BLaER1 (cell line): Measurements from ENCODE around the gene ELF5.
A peak's percentile ranks its signal among the peaks of the same experiment; 100 is the strongest.

ENCODE experiments used
- H3K27ac ChIP-seq: shearing (Covaris generic); formaldehyde crosslinking; 2 replicates; pipeline ENCODE4 v1.8.1; 2022
- H3K27me3 ChIP-seq: shearing (Covaris generic); formaldehyde crosslinking; 2 replicates; pipeline ENCODE4 v1.8.1; 2022
- H3K36me3 ChIP-seq: shearing (Covaris generic); formaldehyde crosslinking; 2 replicates; pipeline ENCODE4 v1.8.1; 2022
- H3K4me1 ChIP-seq: shearing (Covaris generic); formaldehyde crosslinking; 2 replicates; pipeline ENCODE4 v1.8.1; 2022
- H3K4me2 ChIP-seq: shearing (Covaris generic); formaldehyde crosslinking; 2 replicates; pipeline ENCODE4 v1.8.1; 2022
- H3K4me3 ChIP-seq: shearing (Covaris generic); formaldehyde crosslinking; 2 replicates; pipeline ENCODE4 v1.8.1; 2022
- H3K9ac ChIP-seq: shearing (Covaris generic); formaldehyde crosslinking; 2 replicates; pipeline ENCODE4 v1.8.1; 2022
- H3K9me3 ChIP-seq: shearing (Covaris generic); formaldehyde crosslinking; 2 replicates; pipeline ENCODE4 v1.8.1; 2022
- H4K20me1 ChIP-seq: shearing (Covaris generic); formaldehyde crosslinking; 2 replicates; pipeline ENCODE4 v1.8.1; 2022
- Cebpa-rat ChIP-seq: shearing (Covaris generic); IDR thresholded peaks from 2 replicates; pipeline ENCODE4 v1.8.1; 2022

Gene ELF5

DNA sequence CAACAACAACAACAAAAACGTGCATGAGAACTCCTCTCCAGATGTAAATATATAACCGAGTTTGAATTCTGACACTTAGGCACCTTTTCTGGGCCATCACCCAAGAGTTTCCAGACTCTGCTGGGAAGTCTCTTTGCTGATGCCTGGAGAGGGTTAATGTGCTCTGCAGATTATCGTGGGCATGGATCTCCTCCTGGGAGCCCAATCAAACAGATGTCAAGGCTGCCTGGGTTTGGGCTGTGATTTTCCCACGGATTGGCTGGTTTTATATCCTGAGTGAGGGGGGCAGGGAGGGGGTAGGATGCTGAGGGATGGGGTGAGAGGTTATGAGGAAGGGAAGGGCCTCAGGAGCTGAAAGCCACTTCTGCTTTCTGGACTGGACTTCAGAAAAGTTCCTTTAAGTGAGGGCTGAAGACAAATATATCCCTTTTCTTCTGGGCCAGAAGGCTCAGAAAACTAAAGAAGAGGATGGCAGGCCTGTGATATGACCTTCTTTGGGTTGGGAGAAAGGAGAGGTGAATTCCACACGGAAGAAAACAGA lies 4.2 kb downstream of the ELF5 start:
- Histone ChIP-seq H3K4me3 (no peak overlapping the region), H3K36me3 (no peaks in the 10 kb centered on the region), H3K9me3 (no peaks in the 10 kb centered on the region), H3K4me1 (peaks cover under 1% of the 10 kb centered on the region), H4K20me1 (no peaks in the 10 kb centered on the region), H3K27ac (no peak overlapping the region), H3K27me3 (no peaks in the 10 kb centered on the region), H3K4me2 (no peak overlapping the region), H3K9ac (no peak overlapping the region)
- no peak for TF ChIP-seq Cebpa-rat

DNA sequence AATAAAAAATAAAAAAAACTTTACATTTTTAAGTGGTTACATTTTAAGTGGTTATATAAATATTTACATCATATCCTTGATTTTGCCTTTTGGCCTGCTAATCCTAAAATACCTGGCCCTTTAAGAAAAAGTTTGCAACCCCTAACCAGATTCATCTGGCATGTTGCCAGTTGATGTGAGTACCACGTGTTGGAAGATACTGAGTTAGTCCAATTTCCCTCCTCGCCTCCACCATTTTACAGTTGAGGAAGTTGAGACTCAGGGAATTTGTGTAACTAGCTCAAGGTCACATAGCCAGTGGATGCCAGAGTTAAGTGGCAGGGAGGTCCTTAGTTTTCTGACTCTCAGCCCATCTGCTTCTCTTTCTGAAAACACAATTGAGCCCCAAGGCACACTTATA lies 5.1 kb downstream of the ELF5 start:
- H3K27ac ChIP-seq: no peak overlapping the region
- no peaks in the 10 kb centered on the region for H3K27me3 ChIP-seq
- no peaks in the 10 kb centered on the region for H4K20me1 ChIP-seq
- no peaks in the 10 kb centered on the region for H3K9me3 ChIP-seq
- no peak overlapping the region for H3K9ac ChIP-seq
- no peak for TF ChIP-seq Cebpa-rat
- H3K4me2 ChIP-seq: no peak overlapping the region
- H3K4me3 ChIP-seq: no peak overlapping the region
- H3K4me1 ChIP-seq: no peaks in the 10 kb centered on the region
- H3K36me3 ChIP-seq: no peaks in the 10 kb centered on the region

DNA sequence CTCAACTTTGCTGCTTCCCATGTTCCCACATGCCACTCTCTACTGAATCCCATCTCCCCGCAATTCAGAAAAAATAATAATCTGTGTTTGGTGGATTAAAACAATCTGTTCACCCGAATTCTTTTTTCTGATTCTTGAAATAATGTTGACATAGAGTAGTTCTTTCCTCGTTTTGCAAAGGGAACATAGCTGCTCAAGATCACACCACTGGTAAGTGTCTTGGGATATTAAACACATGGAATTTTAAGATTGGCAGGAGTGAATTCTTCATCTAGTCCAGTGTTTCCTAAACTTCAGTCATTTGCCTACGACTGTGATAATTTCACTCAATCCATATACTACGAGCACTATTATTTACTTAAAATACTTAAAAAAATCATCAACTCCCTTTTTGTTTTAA lies 6.0 kb downstream of the ELF5 start:
- no peaks in the 10 kb centered on the region for H3K4me1 ChIP-seq
- H4K20me1 ChIP-seq: no peaks in the 10 kb centered on the region
- H3K9me3 ChIP-seq: no peaks in the 10 kb centered on the region
- H3K9ac ChIP-seq: no peak overlapping the region
- no peaks in the 10 kb centered on the region for H3K36me3 ChIP-seq
- H3K27me3 ChIP-seq: no peaks in the 10 kb centered on the region
- no peak overlapping the region for H3K4me2 ChIP-seq
- H3K4me3 ChIP-seq: no peak overlapping the region
- TF ChIP-seq Cebpa-rat: no peak
- no peak overlapping the region for H3K27ac ChIP-seq

DNA sequence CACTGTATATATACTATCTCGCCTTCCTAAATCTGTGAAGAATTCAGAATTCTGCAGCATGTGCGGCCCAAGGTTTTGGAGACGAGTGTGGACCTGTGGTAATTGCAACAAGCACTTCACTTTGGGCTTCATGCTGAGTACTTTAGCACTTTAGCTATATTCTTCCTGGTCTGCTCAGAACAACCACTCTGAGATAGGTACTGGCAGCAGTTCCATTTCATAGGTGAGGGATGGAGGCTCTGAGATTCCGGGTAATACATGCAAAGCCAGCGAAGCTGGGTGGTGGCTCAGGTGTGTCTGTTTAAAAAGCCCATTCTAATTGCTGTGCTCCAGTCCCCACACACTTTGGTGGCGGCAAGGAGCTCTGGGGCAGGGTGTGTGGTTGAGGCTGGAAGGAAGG lies 6.4 kb downstream of the ELF5 start:
- no peak overlapping the region for H3K4me3 ChIP-seq
- H3K27me3 ChIP-seq: no peaks in the 10 kb centered on the region
- H3K9ac ChIP-seq: no peak overlapping the region
- no peaks in the 10 kb centered on the region for H3K36me3 ChIP-seq
- H4K20me1 ChIP-seq: no peaks in the 10 kb centered on the region
- no peak for TF ChIP-seq Cebpa-rat
- peaks cover 1% of the 10 kb centered on the region for H3K4me1 ChIP-seq
- H3K4me2 ChIP-seq: no peak overlapping the region
- H3K27ac ChIP-seq: no peak overlapping the region
- no peaks in the 10 kb centered on the region for H3K9me3 ChIP-seq

DNA sequence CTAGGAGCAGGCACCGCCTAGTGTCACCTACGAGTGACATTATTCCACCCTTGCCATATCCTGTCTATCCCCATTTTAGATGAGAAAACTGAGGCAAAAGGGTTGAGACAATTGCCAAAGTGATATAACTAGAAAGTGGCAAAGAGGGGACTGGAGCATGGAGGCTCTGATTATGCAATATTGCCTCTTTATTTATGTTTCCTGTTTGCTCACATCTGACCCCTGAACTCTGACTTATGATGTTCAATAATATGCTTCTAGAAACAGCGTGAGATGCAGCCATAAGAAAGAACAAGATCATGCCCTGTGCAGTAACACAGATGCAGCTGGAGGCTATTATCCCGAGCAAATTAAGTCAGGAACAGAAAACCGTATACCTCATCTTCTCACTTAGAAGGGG lies 7.7 kb downstream of the ELF5 start:
- Histone ChIP-seq H3K4me2 (no peak overlapping the region), H3K9me3 (no peaks in the 10 kb centered on the region)
- TF ChIP-seq Cebpa-rat: no peak

DNA sequence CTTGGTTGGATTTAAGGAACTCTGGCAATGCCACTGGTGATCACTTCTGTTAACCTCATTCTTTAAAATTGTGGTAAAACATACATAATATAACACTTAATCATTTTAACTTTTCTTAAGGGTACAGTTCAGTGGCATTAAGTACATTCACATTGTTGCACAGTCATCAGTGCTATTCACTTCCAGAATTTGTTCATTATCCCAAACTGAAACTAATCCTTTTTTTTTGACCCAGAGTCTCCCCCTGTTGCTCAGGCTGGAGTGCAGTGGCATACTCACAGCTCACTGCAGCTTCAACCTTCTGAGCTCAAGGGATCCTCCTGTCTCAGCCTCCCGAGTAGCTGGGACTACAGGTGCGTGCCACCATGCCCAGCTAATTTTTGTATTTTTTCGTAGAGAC lies 10.6 kb downstream of the ELF5 start:
- H3K36me3 ChIP-seq: no peaks in the 10 kb centered on the region
- no peak overlapping the region for H3K9ac ChIP-seq
- H3K4me1 ChIP-seq: peaks cover 13% of the 10 kb centered on the region
- no peak overlapping the region for H3K4me3 ChIP-seq
- no peak overlapping the region for H3K4me2 ChIP-seq
- H3K9me3 ChIP-seq: no peaks in the 10 kb centered on the region
- no peak for TF ChIP-seq Cebpa-rat
- H3K27ac ChIP-seq: no peak overlapping the region
- H3K27me3 ChIP-seq: no peaks in the 10 kb centered on the region
- no peaks in the 10 kb centered on the region for H4K20me1 ChIP-seq

More for the DNA sequence above, 7.7 kb downstream of the ELF5 start:
- peaks cover 13% of the 10 kb centered on the region for H3K4me1 ChIP-seq
- H3K27ac ChIP-seq: no peak overlapping the region
- H3K9ac ChIP-seq: no peak overlapping the region
- H3K36me3 ChIP-seq: no peaks in the 10 kb centered on the region
- no peaks in the 10 kb centered on the region for H4K20me1 ChIP-seq
- no peak overlapping the region for H3K4me3 ChIP-seq
- H3K27me3 ChIP-seq: no peaks in the 10 kb centered on the region

DNA sequence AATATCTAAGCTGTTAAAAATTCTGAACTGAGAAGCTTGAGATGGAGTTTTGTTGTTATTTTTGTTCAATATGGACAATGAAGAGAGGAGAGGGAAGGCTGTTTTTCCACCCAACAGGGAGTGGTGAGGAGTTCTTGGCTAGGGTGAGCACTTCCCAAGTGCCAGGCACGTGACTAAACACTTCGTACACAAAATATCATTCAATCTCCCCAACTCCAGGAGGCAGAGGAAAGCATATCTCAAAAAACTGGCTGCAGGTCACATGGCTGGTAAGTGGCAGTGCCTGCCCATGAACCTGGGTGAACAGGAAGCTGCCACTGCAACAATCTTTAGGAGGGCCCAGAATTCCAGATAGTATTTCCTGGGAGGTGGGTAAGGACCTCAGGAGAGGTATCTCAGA lies 11.6 kb downstream of the ELF5 start:
- Histone ChIP-seq H3K9me3 (no peaks in the 10 kb centered on the region), H3K4me2 (no peak overlapping the region), H3K27ac (no peak overlapping the region), H3K4me1 (peaks cover 13% of the 10 kb centered on the region), H3K36me3 (no peaks in the 10 kb centered on the region), H3K4me3 (no peak overlapping the region), H4K20me1 (no peaks in the 10 kb centered on the region), H3K9ac (no peak overlapping the region), H3K27me3 (no peaks in the 10 kb centered on the region)
- no peak for TF ChIP-seq Cebpa-rat

DNA sequence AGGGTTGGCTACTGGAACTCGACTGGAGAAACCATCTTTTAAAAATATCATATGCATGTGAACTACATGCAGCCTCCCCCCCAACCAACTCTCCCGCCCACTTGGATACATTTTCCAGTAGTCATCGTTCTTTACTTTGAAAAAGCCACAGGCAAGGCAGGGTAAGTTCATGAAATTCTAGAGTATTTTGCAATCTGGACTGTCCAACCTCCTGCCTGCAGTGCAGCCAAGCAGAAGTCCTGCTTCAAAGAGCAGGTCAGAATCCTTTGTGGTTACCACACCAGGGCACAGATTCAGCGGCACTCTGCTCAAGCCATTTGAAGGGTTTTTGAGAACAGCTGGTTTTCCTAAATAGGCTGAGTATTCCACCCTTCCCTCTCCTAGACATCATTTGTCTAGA lies 12.1 kb downstream of the ELF5 start:
- H3K36me3 ChIP-seq: no peaks in the 10 kb centered on the region
- H3K4me3 ChIP-seq: no peak overlapping the region
- peak overlapping the region; percentile 22; the same call in 1 of the 2 replicates for H3K4me2 ChIP-seq
- H3K27ac ChIP-seq: no peak overlapping the region
- H4K20me1 ChIP-seq: no peaks in the 10 kb centered on the region
- H3K27me3 ChIP-seq: no peaks in the 10 kb centered on the region
- TF ChIP-seq Cebpa-rat: no peak
- no peaks in the 10 kb centered on the region for H3K9me3 ChIP-seq
- H3K4me1 ChIP-seq: peaks cover 13% of the 10 kb centered on the region
- H3K9ac ChIP-seq: no peak overlapping the region

DNA sequence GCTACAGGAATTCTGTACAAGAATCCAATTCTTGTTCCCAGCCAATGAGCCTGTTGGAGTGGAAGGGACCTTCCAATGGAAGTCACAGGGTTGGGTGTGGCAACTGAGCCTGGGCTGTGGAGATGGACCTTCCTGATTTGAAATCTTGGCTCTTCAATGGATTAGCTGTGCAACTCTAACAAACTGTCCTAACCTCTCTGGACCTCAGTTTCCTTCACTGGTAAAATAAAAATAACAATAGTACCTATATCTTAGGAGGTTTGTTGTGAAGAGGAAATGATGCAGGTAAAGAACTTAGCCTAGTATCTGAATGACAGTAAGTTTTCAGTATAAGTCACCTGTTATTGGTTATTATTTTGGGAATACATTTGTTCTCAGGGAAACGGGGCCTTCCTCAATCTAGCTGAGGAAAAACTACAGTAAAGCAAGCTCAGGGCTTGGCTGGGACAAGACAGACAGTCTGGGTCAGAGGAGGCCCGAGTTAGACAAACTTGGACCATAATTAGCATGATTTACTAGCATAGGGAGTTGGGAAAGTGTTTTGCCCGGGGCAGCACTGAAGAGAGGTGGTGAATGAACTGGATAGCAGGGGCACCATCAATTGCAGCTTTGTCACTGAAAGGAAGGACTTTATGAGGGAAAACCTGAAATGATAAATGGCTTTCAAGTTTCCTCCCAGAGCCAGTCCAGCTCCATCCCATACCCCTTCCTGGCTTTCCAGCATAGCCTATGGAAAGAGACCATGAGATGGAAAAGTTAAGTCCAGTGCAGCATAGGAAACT lies 13.7 kb downstream of the ELF5 start:
- Histone ChIP-seq H3K9ac (no peak overlapping the region), H3K4me1 (peaks cover 13% of the 10 kb centered on the region), H3K4me2 (no peak overlapping the region), H4K20me1 (no peaks in the 10 kb centered on the region), H3K27ac (no peak overlapping the region), H3K9me3 (no peaks in the 10 kb centered on the region), H3K27me3 (no peaks in the 10 kb centered on the region), H3K36me3 (no peaks in the 10 kb centered on the region), H3K4me3 (no peak overlapping the region)
- TF ChIP-seq Cebpa-rat: no peak

DNA sequence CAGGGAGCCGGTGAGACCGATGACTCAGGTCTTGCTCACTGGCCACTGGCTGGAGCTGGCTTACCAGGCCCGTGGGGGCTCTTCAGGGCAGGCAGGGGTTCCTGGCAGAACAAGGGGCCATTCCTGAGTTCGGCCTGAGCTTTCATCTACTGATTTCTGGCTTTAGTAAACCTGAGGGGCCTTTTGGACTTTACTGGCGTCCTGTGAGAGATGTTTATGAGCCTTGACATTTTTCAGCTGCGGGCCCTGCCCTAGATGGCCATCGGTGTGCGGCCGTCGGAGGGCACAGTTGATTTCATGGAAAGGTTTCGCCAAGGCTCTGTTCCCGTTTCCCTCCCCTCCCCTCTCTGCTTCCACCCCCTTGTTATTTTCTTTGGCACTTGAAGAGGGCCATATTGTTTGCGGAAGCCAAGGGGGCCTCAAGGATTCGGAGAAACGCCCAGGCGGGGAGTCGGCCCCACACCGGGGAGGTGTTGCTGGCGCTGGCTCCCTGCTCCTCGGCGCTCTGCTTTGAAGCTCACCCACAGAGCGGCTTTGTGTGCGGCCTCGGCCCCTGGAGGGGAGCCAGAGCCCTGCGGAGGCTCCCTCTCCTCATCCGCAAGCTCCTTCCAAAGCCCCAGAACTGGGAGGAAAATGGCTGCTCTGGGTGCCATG lies 17.7 kb downstream of the ELF5 start:
- Histone ChIP-seq H3K36me3 (no peaks in the 10 kb centered on the region), H4K20me1 (no peaks in the 10 kb centered on the region), H3K4me1 (no peaks in the 10 kb centered on the region), H3K27ac (no peak overlapping the region), H3K27me3 (no peaks in the 10 kb centered on the region), H3K9ac (no peak overlapping the region), H3K4me3 (no peak overlapping the region), H3K9me3 (no peaks in the 10 kb centered on the region), H3K4me2 (no peak overlapping the region)
- TF ChIP-seq Cebpa-rat: no peak
